H1 (cell line): ENCODE data around the gene B4GALNT1. TPM values are rescaled to one million over a fixed set of nuclear protein-coding genes. Genes with fewer than 3 reads are reported as not detected.

ENCODE experiments used
- EGR1 ChIP-seq: IDR thresholded peaks from 2 replicates; pipeline ENCODE4 v1.6.1; 2011; ENCODE audit warnings: low read depth, low read length, borderline replicate concordance
- SIRT6 ChIP-seq: IDR thresholded peaks from one replicate; pipeline ENCODE4 v1.7.1; 2012; ENCODE audit warnings: low read length, inconsistent platforms
- SP2 ChIP-seq: IDR thresholded peaks from 2 replicates; pipeline ENCODE4 v1.6.1; 2012; ENCODE audit warnings: mild to moderate bottlenecking, low read length, inconsistent platforms
- polyA plus RNA-seq, 7 experiments: library from polyadenylated mRNA; depleted of rRNA in 3 of 7; stranded (reverse) in 5 of 7; unstranded in 2 of 7; fragments of >200 nt in 5 of 7; fragments of 200-250 nt in 2 of 7; gene quantifications; 1 replicate in 5 of 7; 2 replicates in 1 of 7; 4 replicates in 1 of 7; pipeline versions ENCODE4 v1.2.1 to v1.2.3, GENCODE V29; 2011 to 2013; ENCODE audit warnings: missing spikeins in 2 of 7, mixed read lengths in 2 of 7
- total RNA-seq: library from RNA; stranded (reverse); fragmentation: NEBNext Ultra II Directional; extraction: Animal tissue kit (Norgen Biotek cat#: 25700); gene quantifications from 2 replicates; pipeline ENCODE4 v1.2.1, GENCODE V29; 2021
- TF ChIP-seq, protein P1 (sequence below): IDR thresholded peaks from 2 replicates; pipeline ENCODE4 v1.6.1; 2011; ENCODE audit warnings: low read length, improper control_type of control experiment
- TF ChIP-seq, protein P2 (sequence below): fragments of 300-600 bp; sonication (generic); IDR thresholded peaks from 2 replicates; pipeline ENCODE4 v1.7.1; 2012; ENCODE audit warnings: low read length, moderate library complexity, mild to moderate bottlenecking, inconsistent platforms; ENCODE audit not compliant: insufficient replicate concordance

Gene B4GALNT1
- total and polyA plus RNA-seq, 2 of the 8 experiments (the other 6 are each of a cell fraction or from before 2014, with no cell fraction given), result 1.5 to 2.3 TPM

DNA sequence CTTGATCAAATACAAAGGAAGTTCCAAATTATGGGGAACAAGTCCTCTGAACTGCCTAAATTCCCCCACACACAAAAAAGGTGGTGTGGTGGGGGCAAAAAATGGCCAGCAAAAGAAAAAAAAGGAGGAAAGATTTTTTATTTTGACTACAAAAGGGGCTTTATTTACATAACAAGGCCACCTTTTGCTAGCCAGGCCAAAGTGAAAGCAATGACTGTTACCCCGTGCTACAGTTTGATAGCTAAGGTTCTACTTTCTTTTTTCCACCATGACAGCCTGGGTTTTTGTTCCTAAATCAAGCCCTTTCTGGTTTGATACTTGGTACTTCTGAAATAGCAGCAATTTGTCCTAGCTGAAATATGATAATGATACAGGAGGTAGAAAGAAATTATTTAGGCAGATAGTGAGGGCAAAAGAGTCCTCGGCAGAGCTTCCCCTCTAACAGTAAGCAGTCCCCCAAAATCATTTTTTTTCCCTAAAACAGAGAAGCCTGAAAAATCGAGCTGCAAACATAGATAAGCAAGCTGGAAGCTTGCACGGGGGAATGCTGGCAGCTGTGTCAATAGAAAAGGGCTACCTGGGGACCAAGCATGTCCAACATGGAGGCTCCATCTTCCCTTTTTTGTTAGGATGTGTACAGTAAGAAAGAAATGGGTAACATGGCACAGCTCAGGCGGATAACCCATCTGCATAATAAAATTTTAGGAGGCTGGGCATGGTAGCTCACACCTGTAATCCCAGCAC, 8.9 kb upstream of the B4GALNT1 start (continued):
- TF ChIP-seq, protein P1, sequence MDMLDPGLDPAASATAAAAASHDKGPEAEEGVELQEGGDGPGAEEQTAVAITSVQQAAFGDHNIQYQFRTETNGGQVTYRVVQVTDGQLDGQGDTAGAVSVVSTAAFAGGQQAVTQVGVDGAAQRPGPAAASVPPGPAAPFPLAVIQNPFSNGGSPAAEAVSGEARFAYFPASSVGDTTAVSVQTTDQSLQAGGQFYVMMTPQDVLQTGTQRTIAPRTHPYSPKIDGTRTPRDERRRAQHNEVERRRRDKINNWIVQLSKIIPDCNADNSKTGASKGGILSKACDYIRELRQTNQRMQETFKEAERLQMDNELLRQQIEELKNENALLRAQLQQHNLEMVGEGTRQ, result no peak
- TF ChIP-seq SIRT6 (no peak), SP2 (no peak), EGR1 (no peak)
- TF ChIP-seq, protein P2, sequence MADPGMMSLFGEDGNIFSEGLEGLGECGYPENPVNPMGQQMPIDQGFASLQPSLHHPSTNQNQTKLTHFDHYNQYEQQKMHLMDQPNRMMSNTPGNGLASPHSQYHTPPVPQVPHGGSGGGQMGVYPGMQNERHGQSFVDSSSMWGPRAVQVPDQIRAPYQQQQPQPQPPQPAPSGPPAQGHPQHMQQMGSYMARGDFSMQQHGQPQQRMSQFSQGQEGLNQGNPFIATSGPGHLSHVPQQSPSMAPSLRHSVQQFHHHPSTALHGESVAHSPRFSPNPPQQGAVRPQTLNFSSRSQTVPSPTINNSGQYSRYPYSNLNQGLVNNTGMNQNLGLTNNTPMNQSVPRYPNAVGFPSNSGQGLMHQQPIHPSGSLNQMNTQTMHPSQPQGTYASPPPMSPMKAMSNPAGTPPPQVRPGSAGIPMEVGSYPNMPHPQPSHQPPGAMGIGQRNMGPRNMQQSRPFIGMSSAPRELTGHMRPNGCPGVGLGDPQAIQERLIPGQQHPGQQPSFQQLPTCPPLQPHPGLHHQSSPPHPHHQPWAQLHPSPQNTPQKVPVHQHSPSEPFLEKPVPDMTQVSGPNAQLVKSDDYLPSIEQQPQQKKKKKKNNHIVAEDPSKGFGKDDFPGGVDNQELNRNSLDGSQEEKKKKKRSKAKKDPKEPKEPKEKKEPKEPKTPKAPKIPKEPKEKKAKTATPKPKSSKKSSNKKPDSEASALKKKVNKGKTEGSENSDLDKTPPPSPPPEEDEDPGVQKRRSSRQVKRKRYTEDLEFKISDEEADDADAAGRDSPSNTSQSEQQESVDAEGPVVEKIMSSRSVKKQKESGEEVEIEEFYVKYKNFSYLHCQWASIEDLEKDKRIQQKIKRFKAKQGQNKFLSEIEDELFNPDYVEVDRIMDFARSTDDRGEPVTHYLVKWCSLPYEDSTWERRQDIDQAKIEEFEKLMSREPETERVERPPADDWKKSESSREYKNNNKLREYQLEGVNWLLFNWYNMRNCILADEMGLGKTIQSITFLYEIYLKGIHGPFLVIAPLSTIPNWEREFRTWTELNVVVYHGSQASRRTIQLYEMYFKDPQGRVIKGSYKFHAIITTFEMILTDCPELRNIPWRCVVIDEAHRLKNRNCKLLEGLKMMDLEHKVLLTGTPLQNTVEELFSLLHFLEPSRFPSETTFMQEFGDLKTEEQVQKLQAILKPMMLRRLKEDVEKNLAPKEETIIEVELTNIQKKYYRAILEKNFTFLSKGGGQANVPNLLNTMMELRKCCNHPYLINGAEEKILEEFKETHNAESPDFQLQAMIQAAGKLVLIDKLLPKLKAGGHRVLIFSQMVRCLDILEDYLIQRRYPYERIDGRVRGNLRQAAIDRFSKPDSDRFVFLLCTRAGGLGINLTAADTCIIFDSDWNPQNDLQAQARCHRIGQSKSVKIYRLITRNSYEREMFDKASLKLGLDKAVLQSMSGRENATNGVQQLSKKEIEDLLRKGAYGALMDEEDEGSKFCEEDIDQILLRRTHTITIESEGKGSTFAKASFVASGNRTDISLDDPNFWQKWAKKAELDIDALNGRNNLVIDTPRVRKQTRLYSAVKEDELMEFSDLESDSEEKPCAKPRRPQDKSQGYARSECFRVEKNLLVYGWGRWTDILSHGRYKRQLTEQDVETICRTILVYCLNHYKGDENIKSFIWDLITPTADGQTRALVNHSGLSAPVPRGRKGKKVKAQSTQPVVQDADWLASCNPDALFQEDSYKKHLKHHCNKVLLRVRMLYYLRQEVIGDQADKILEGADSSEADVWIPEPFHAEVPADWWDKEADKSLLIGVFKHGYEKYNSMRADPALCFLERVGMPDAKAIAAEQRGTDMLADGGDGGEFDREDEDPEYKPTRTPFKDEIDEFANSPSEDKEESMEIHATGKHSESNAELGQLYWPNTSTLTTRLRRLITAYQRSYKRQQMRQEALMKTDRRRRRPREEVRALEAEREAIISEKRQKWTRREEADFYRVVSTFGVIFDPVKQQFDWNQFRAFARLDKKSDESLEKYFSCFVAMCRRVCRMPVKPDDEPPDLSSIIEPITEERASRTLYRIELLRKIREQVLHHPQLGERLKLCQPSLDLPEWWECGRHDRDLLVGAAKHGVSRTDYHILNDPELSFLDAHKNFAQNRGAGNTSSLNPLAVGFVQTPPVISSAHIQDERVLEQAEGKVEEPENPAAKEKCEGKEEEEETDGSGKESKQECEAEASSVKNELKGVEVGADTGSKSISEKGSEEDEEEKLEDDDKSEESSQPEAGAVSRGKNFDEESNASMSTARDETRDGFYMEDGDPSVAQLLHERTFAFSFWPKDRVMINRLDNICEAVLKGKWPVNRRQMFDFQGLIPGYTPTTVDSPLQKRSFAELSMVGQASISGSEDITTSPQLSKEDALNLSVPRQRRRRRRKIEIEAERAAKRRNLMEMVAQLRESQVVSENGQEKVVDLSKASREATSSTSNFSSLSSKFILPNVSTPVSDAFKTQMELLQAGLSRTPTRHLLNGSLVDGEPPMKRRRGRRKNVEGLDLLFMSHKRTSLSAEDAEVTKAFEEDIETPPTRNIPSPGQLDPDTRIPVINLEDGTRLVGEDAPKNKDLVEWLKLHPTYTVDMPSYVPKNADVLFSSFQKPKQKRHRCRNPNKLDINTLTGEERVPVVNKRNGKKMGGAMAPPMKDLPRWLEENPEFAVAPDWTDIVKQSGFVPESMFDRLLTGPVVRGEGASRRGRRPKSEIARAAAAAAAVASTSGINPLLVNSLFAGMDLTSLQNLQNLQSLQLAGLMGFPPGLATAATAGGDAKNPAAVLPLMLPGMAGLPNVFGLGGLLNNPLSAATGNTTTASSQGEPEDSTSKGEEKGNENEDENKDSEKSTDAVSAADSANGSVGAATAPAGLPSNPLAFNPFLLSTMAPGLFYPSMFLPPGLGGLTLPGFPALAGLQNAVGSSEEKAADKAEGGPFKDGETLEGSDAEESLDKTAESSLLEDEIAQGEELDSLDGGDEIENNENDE, result no peak
